H1 (cell line): ENCODE results near the gene SLC43A1.

Source experiments
- BACH1 ChIP-seq: IDR thresholded peaks from 2 replicates; pipeline ENCODE4 v1.6.1; 2012; ENCODE audit warnings: low read length, improper control_type of control experiment
- EZH2 ChIP-seq: fragments of 200-600 bp; sonication (generic); IDR thresholded peaks from 2 replicates; pipeline ENCODE4 v1.7.1; 2012; ENCODE audit warnings: low read depth, mild to moderate bottlenecking, moderate library complexity, low read length, inconsistent platforms; ENCODE audit not compliant: severe bottlenecking
- POLR2A ChIP-seq, 2 experiments: IDR thresholded peaks; 1 replicate in 1 of 2; 2 replicates in 1 of 2; pipeline ENCODE4 v1.6.1; 2011; ENCODE audit warnings: low read depth in 2 of 2, low read length in 2 of 2, mild to moderate bottlenecking in 2 of 2; ENCODE audit errors: control extremely low read depth in 1 of 2
- SUZ12 ChIP-seq: fragments of 200-600 bp; sonication (generic); IDR thresholded peaks from 2 replicates; pipeline ENCODE4 v1.6.1; 2012; ENCODE audit warnings: mild to moderate bottlenecking, inconsistent platforms, low read length, moderate library complexity, mixed read lengths
- YY1 ChIP-seq: IDR thresholded peaks from 2 replicates; pipeline ENCODE4 v1.6.1; 2011; ENCODE audit warnings: low read depth, mild to moderate bottlenecking, low read length
- TF ChIP-seq, protein P1 (sequence below): IDR thresholded peaks from 2 replicates; pipeline ENCODE4 v1.6.1; 2011; ENCODE audit warnings: low read length, improper control_type of control experiment
- TF ChIP-seq, protein P2 (sequence below): IDR thresholded peaks from 2 replicates; pipeline ENCODE4 v1.6.1; 2012; ENCODE audit warnings: low read length, inconsistent platforms

DNA sequence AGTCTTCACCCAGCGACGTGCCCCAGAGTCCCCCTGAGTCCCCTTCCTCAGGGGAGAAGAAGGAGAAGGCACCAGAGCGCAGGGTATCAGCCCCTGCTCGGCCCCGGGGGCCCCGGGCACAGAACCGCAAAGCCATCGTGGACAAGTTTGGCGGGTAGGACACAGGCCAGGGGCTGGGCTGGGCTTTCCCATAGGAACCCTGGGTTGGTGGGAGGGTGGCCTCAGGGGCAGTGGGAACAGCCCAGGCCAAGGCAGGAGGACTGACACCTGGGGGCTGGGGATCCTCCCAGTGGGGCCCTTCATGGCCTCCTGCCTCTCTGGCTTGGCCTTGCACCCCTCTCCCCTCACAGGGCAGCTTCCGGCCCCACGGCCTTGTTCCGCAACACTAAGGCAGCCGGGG lies 30.4 kb upstream of the SLC43A1 start:
- TF ChIP-seq, protein P1, sequence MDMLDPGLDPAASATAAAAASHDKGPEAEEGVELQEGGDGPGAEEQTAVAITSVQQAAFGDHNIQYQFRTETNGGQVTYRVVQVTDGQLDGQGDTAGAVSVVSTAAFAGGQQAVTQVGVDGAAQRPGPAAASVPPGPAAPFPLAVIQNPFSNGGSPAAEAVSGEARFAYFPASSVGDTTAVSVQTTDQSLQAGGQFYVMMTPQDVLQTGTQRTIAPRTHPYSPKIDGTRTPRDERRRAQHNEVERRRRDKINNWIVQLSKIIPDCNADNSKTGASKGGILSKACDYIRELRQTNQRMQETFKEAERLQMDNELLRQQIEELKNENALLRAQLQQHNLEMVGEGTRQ: no peak
- no peak for TF ChIP-seq EZH2
- no peak for TF ChIP-seq YY1
- TF ChIP-seq BACH1: no peak
- TF ChIP-seq, protein P2, sequence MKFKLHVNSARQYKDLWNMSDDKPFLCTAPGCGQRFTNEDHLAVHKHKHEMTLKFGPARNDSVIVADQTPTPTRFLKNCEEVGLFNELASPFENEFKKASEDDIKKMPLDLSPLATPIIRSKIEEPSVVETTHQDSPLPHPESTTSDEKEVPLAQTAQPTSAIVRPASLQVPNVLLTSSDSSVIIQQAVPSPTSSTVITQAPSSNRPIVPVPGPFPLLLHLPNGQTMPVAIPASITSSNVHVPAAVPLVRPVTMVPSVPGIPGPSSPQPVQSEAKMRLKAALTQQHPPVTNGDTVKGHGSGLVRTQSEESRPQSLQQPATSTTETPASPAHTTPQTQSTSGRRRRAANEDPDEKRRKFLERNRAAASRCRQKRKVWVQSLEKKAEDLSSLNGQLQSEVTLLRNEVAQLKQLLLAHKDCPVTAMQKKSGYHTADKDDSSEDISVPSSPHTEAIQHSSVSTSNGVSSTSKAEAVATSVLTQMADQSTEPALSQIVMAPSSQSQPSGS: no peak
- TF ChIP-seq SUZ12: no peak
- TF ChIP-seq POLR2A (IDR thresholded peaks at IDR 0.05; ENCODE audit: control extremely low read depth in 1 of 2, low read depth in 2 of 2, low read length in 2 of 2): no peak
